ENCODE measurements around the gene SMIM21.

The SMIM21 gene

DNA sequence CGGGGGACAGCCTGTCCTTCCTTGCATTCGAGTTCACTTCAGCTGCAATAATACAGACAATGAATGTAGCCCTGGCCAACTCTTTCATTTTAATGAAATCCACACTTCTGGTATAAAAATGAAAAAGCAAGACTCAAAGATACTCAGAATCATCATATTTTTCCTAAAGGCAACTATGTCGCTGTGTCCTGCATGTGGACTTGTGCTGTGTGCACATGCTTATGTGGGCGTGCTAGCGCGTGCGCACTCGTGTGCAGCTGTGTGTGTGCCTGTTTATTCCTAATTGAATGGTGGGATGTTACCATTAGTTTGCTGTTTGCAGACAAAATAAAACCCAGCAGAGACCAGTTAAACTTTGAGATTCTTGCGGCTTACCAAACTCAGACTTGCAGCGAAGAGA lies 49.6 kb downstream of the SMIM21 start:
- Histone ChIP-seq H3K9me3 (replicated peaks; ENCODE audit: insufficient read depth, low read length) (no peaks in the 10 kb centered on the region), H3K9ac (ENCODE audit: low read length) (no peak overlapping the region), H2AFZ (ENCODE audit: low read length) (no peak overlapping the region), H3K79me2 (ENCODE audit: low read length) (no peaks in the 10 kb centered on the region), H3K27me3 (replicated peaks; ENCODE audit: insufficient read depth, low read length) (no peaks in the 10 kb centered on the region), H4K20me1 (ENCODE audit: insufficient read depth, low read length) (no peaks in the 10 kb centered on the region), H3F3A (ENCODE audit: insufficient read depth, low read length) (no peaks in the 10 kb centered on the region), H3K9me2 (replicated peaks; ENCODE audit: insufficient read depth, low read length) (no peaks in the 10 kb centered on the region), H3K36me3 (replicated peaks; ENCODE audit: insufficient read depth, low read length) (no peaks in the 10 kb centered on the region), H3K4me1 (ENCODE audit: low read length) (no peaks in the 10 kb centered on the region), H3K4me3 (ENCODE audit: low read length) (no peak overlapping the region), H3K27ac (ENCODE audit: low read length) (no peak overlapping the region), H3K4me2 (ENCODE audit: low read depth, low read length) (no peak overlapping the region)
- TF ChIP-seq EZH2 (optimal IDR thresholded peaks at IDR 0.05; ENCODE audit: low read depth, low read length) (no peak), EZH2phosphoT487 (IDR thresholded peaks at IDR 0.05; ENCODE audit: low read length) (no peak)
- TF ChIP-seq, protein P1, sequence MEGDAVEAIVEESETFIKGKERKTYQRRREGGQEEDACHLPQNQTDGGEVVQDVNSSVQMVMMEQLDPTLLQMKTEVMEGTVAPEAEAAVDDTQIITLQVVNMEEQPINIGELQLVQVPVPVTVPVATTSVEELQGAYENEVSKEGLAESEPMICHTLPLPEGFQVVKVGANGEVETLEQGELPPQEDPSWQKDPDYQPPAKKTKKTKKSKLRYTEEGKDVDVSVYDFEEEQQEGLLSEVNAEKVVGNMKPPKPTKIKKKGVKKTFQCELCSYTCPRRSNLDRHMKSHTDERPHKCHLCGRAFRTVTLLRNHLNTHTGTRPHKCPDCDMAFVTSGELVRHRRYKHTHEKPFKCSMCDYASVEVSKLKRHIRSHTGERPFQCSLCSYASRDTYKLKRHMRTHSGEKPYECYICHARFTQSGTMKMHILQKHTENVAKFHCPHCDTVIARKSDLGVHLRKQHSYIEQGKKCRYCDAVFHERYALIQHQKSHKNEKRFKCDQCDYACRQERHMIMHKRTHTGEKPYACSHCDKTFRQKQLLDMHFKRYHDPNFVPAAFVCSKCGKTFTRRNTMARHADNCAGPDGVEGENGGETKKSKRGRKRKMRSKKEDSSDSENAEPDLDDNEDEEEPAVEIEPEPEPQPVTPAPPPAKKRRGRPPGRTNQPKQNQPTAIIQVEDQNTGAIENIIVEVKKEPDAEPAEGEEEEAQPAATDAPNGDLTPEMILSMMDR (IDR thresholded peaks at IDR 0.05; ENCODE audit: low read length): no peak
- no peak for DNase-seq

DNA sequence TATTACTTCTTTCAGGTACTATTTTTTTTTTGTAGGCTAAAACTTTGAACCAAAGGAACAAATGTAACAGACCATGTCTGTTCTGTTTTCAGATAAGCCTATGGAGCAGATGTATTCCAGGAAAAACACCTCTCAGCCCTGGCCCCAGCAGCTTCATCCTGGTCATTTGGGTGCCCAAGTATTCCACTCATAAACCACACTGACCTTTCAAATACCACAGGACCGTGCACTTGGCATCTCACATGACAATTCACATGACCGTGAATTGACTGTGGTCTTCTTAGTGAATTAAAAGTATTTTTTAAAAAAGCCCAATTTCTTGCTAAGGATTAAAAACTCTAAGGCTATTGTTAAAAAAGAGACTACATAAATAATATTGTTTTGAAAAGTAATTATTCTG lies 50.2 kb downstream of the SMIM21 start:
- no peak overlapping the region for H3K9ac ChIP-seq (ENCODE audit: low read length)
- no peaks in the 10 kb centered on the region for H3K9me2 ChIP-seq (replicated peaks; ENCODE audit: insufficient read depth, low read length)
- no peaks in the 10 kb centered on the region for H3K9me3 ChIP-seq (replicated peaks; ENCODE audit: insufficient read depth, low read length)
- no peak overlapping the region for H3K27ac ChIP-seq (ENCODE audit: low read length)
- no peak overlapping the region for H3K4me3 ChIP-seq (ENCODE audit: low read length)
- H2AFZ ChIP-seq (ENCODE audit: low read length): no peak overlapping the region
- no peak for TF ChIP-seq EZH2phosphoT487 (IDR thresholded peaks at IDR 0.05; ENCODE audit: low read length)
- no peak for TF ChIP-seq EZH2 (optimal IDR thresholded peaks at IDR 0.05; ENCODE audit: low read depth, low read length)
- TF ChIP-seq, protein P1 (IDR thresholded peaks at IDR 0.05; ENCODE audit: low read length): no peak
- no peaks in the 10 kb centered on the region for H3F3A ChIP-seq (ENCODE audit: insufficient read depth, low read length)
- no peaks in the 10 kb centered on the region for H4K20me1 ChIP-seq (ENCODE audit: insufficient read depth, low read length)
- H3K4me1 ChIP-seq (ENCODE audit: low read length): no peaks in the 10 kb centered on the region
- H3K36me3 ChIP-seq (replicated peaks; ENCODE audit: insufficient read depth, low read length): no peaks in the 10 kb centered on the region
- DNase-seq: no peak
- H3K27me3 ChIP-seq (replicated peaks; ENCODE audit: insufficient read depth, low read length): no peaks in the 10 kb centered on the region
- H3K4me2 ChIP-seq (ENCODE audit: low read depth, low read length): no peak overlapping the region
- H3K79me2 ChIP-seq (ENCODE audit: low read length): no peaks in the 10 kb centered on the region

DNA sequence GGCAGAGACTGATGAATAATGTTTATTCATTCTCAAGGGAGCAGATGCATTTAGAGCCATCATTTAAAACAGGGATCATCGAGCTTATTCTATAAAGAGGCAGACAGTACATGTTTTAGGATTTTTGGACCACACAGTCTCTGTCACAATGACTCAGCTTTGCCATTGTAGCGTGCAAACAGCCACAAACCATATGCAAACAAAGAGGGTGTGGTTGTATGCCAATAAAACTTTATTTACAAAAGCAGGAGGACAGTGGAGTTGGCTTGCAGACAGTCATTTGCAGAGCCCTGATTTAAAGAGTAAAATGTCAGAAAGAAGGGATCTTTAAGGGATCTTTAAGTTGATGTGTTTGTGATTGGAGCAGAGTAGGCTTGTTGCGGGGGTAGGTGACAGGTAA lies 51.5 kb downstream of the SMIM21 start:
- no peaks in the 10 kb centered on the region for H4K20me1 ChIP-seq (ENCODE audit: insufficient read depth, low read length)
- no peaks in the 10 kb centered on the region for H3K9me3 ChIP-seq (replicated peaks; ENCODE audit: insufficient read depth, low read length)
- no peaks in the 10 kb centered on the region for H3K9me2 ChIP-seq (replicated peaks; ENCODE audit: insufficient read depth, low read length)

More for the DNA sequence above, 51.5 kb downstream of the SMIM21 start:
- no peak overlapping the region for H3K27ac ChIP-seq (ENCODE audit: low read length)
- no peaks in the 10 kb centered on the region for H3F3A ChIP-seq (ENCODE audit: insufficient read depth, low read length)
- DNase-seq: no peak
- H3K4me1 ChIP-seq (ENCODE audit: low read length): no peaks in the 10 kb centered on the region
- no peak overlapping the region for H3K4me3 ChIP-seq (ENCODE audit: low read length)
- no peak overlapping the region for H3K4me2 ChIP-seq (ENCODE audit: low read depth, low read length)
- no peak overlapping the region for H3K9ac ChIP-seq (ENCODE audit: low read length)
- no peaks in the 10 kb centered on the region for H3K79me2 ChIP-seq (ENCODE audit: low read length)
- no peak overlapping the region for H2AFZ ChIP-seq (ENCODE audit: low read length)
- TF ChIP-seq EZH2phosphoT487 (IDR thresholded peaks at IDR 0.05; ENCODE audit: low read length) (no peak), EZH2 (optimal IDR thresholded peaks at IDR 0.05; ENCODE audit: low read depth, low read length) (no peak)
- TF ChIP-seq, protein P1 (IDR thresholded peaks at IDR 0.05; ENCODE audit: low read length): no peak
- no peaks in the 10 kb centered on the region for H3K27me3 ChIP-seq (replicated peaks; ENCODE audit: insufficient read depth, low read length)
- no peaks in the 10 kb centered on the region for H3K36me3 ChIP-seq (replicated peaks; ENCODE audit: insufficient read depth, low read length)
